Stomach (tissue), 4 donors: Measurements from ENCODE around the gene ABCB1.

Experiments used
- EP300 ChIP-seq: sonication (generic); formaldehyde crosslinking; IDR thresholded peaks from one replicate; pipeline ENCODE4 v1.6.1; 2017; ENCODE audit warnings: antibody characterized with exemption
- POLR2A ChIP-seq, 4 donors: fragments of 450-650 bp; IDR thresholded peaks; one replicate each; pipeline ENCODE4 v1.6.1; 2016; ENCODE audit warnings: antibody characterized with exemption in 4 of 4, control low read depth in 2 of 4, mild to moderate bottlenecking in 1 of 4, moderate library complexity in 1 of 4
- POLR2AphosphoS5 ChIP-seq, 3 donors: sonication (generic); formaldehyde crosslinking; IDR thresholded peaks; one replicate each; pipeline ENCODE4 v1.6.1; 2016; ENCODE audit warnings: antibody characterized with exemption in 3 of 3
- TF ChIP-seq, protein P1 (sequence below), 7 experiments: fragments of 450-650 bp in 4 of 7; fragments of 200-600 bp in 3 of 7; sonication (generic) in 3 of 7; IDR thresholded peaks; one replicate each; pipeline ENCODE4 v1.5.1; 2016 to 2019; ENCODE audit warnings: antibody characterized with exemption in 7 of 7, control low read depth in 2 of 7, mild to moderate bottlenecking in 1 of 7

- TF ChIP-seq EP300 (no peak), POLR2A (IDR thresholded peaks at IDR 0.05) (no peak), POLR2AphosphoS5 (IDR thresholded peaks at IDR 0.05) (no peak)
- TF ChIP-seq, protein P1, sequence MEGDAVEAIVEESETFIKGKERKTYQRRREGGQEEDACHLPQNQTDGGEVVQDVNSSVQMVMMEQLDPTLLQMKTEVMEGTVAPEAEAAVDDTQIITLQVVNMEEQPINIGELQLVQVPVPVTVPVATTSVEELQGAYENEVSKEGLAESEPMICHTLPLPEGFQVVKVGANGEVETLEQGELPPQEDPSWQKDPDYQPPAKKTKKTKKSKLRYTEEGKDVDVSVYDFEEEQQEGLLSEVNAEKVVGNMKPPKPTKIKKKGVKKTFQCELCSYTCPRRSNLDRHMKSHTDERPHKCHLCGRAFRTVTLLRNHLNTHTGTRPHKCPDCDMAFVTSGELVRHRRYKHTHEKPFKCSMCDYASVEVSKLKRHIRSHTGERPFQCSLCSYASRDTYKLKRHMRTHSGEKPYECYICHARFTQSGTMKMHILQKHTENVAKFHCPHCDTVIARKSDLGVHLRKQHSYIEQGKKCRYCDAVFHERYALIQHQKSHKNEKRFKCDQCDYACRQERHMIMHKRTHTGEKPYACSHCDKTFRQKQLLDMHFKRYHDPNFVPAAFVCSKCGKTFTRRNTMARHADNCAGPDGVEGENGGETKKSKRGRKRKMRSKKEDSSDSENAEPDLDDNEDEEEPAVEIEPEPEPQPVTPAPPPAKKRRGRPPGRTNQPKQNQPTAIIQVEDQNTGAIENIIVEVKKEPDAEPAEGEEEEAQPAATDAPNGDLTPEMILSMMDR (IDR thresholded peaks at IDR 0.05) = no peak
Observed at GRCh38 chr7:87480386-87480785, 120.3 kb downstream of the ABCB1 start.
